Neural cell (in vitro differentiated cells): Measurements from ENCODE around the gene GREM1. TPM values are rescaled to one million over a fixed set of nuclear protein-coding genes. Genes with fewer than 3 reads are reported as not detected.

Experiments used
- H2AFZ ChIP-seq: fragments of 200-600, 300-800 bp; sonication (generic), shearing (Covaris generic); 2 replicates; pipeline ENCODE4 v1.6.0; 2014; ENCODE audit warnings: low read depth, mild to moderate bottlenecking, antibody characterized with exemption, low read length, moderate library complexity
- H3F3A ChIP-seq: fragments of 200-600 bp; shearing (Covaris generic); 2 replicates; pipeline ENCODE4 v1.6.1; 2016; ENCODE audit warnings: mild to moderate bottlenecking, moderate library complexity, mixed read lengths, antibody characterized with exemption, low read length; ENCODE audit not compliant: insufficient read depth, poor library complexity, severe bottlenecking
- H3K27ac ChIP-seq: fragments of 200-600, 300-800 bp; sonication (generic), shearing (Covaris generic); 2 replicates; pipeline ENCODE4 v1.5.1; 2014; ENCODE audit warnings: mild to moderate bottlenecking, low read length, moderate library complexity
- H3K27me3 ChIP-seq: fragments of 300-800, 200-600 bp; sonication (generic), shearing (Covaris generic); 2 replicates; pipeline ENCODE4 v1.6.0; 2014; ENCODE audit warnings: mild to moderate bottlenecking, low read depth, low read length, moderate library complexity; ENCODE audit not compliant: insufficient read depth
- H3K36me3 ChIP-seq: fragments of 300-800, 200-600 bp; sonication (generic), shearing (Covaris generic); 2 replicates; pipeline ENCODE4 v1.5.1; 2014; ENCODE audit warnings: mild to moderate bottlenecking, antibody characterized with exemption, low read length, moderate library complexity; ENCODE audit not compliant: insufficient read depth
- H3K4me2 ChIP-seq: fragments of 300-800, 200-600 bp; sonication (generic), shearing (Covaris generic); 2 replicates; pipeline ENCODE4 v1.6.0; 2014; ENCODE audit warnings: mild to moderate bottlenecking, low read length
- H3K4me3 ChIP-seq: fragments of 300-800, 200-600 bp; sonication (generic), shearing (Covaris generic); 2 replicates; pipeline ENCODE4 v1.5.1; 2014; ENCODE audit warnings: mild to moderate bottlenecking, low read length, moderate library complexity
- H3K79me2 ChIP-seq: fragments of 200-600 bp; shearing (Covaris generic); replicated peaks from 2 replicates; pipeline ENCODE4 v1.6.0; 2014; ENCODE audit warnings: mild to moderate bottlenecking, low read length, moderate library complexity; ENCODE audit not compliant: insufficient read depth
- H3K9ac ChIP-seq: fragments of 300-800, 200-600 bp; sonication (generic), shearing (Covaris generic); 2 replicates; pipeline ENCODE4 v1.6.1; 2016; ENCODE audit warnings: mild to moderate bottlenecking, low read length, mixed read lengths
- H3K9me2 ChIP-seq: fragments of 200-600 bp; shearing (Covaris generic); 2 replicates; pipeline ENCODE4 v1.6.1; 2016; ENCODE audit warnings: mild to moderate bottlenecking, low read length, mixed read lengths; ENCODE audit not compliant: insufficient read depth
- H3K9me3 ChIP-seq: fragments of 200-600, 300-800 bp; sonication (generic), shearing (Covaris generic); 2 replicates; pipeline ENCODE4 v1.6.1; 2016; ENCODE audit warnings: mild to moderate bottlenecking, mixed run types, low read length, moderate library complexity, mixed read lengths
- H4K20me1 ChIP-seq: fragments of 200-600 bp; shearing (Covaris generic); 2 replicates; pipeline ENCODE4 v1.6.1; 2016; ENCODE audit warnings: mild to moderate bottlenecking, mixed run types; ENCODE audit not compliant: insufficient read depth
- CTCF ChIP-seq: fragments of 450-650 bp; IDR thresholded peaks from 2 replicates; pipeline ENCODE4 v1.5.1; 2014; ENCODE audit warnings: antibody characterized with exemption, mild to moderate bottlenecking, moderate library complexity; ENCODE audit not compliant: poor library complexity, severe bottlenecking
- EP300 ChIP-seq: fragments of 450-650 bp; conservative IDR thresholded peaks from 2 replicates; pipeline ENCODE4 v1.6.1; 2014; ENCODE audit warnings: antibody characterized with exemption, mild to moderate bottlenecking, moderate library complexity; ENCODE audit not compliant: poor library complexity, severe bottlenecking
- EZH2 ChIP-seq: fragments of 200-600, 300-800 bp; shearing (Covaris generic), sonication (generic); IDR thresholded peaks from 2 replicates; pipeline ENCODE4 v1.6.1; 2014; ENCODE audit warnings: antibody characterized with exemption, low read length, borderline replicate concordance, mild to moderate bottlenecking; ENCODE audit not compliant: insufficient read depth, poor library complexity, severe bottlenecking
- MXI1 ChIP-seq: fragments of 450-650 bp; conservative IDR thresholded peaks from 2 replicates; pipeline ENCODE4 v1.6.1; 2014; ENCODE audit warnings: antibody characterized with exemption, mild to moderate bottlenecking; ENCODE audit not compliant: poor library complexity, severe bottlenecking
- POLR2AphosphoS5 ChIP-seq: IDR thresholded peaks from 2 replicates; pipeline ENCODE4 v1.6.1; 2012
- RAD21 ChIP-seq: fragments of 450-650 bp; conservative IDR thresholded peaks from 2 replicates; pipeline ENCODE4 v1.6.1; 2014; ENCODE audit warnings: antibody characterized with exemption, mild to moderate bottlenecking, moderate library complexity
- REST ChIP-seq: IDR thresholded peaks from 2 replicates; pipeline ENCODE4 v1.6.1; 2012; ENCODE audit warnings: borderline replicate concordance
- SMC3 ChIP-seq: fragments of 450-650 bp; conservative IDR thresholded peaks from 2 replicates; pipeline ENCODE4 v1.6.1; 2014; ENCODE audit warnings: antibody characterized with exemption, mild to moderate bottlenecking, moderate library complexity; ENCODE audit not compliant: poor library complexity
- TAF1 ChIP-seq: IDR thresholded peaks from 2 replicates; pipeline ENCODE4 v1.6.1; 2012; ENCODE audit warnings: low read depth
- polyA plus RNA-seq: library from polyadenylated mRNA; depleted of rRNA; stranded (reverse); fragments of >200 nt; gene quantifications from 2 replicates; pipeline ENCODE4 v1.2.3, GENCODE V29; 2014

The GREM1 gene
- polyA plus RNA-seq, 1 donor from 2014 or later = 0.16 TPM

GRCh38 chr15:32716216-32716914 is 1.4 kb upstream of the GREM1 start:
- H3K27me3 ChIP-seq = peaks cover 77% of the 10 kb centered on the region
- no peak overlapping the region for H3K27ac ChIP-seq
- no peak for TF ChIP-seq SMC3
- no peak for TF ChIP-seq EP300
- no peak for TF ChIP-seq POLR2AphosphoS5
- no peak for TF ChIP-seq EZH2
- no peak for TF ChIP-seq TAF1
- TF ChIP-seq CTCF = no peak
- no peak for TF ChIP-seq REST
- no peak for TF ChIP-seq RAD21
- no peak for TF ChIP-seq MXI1
- H2AFZ ChIP-seq = no peak overlapping the region
- H3K36me3 ChIP-seq = no peaks in the 10 kb centered on the region
- no peak overlapping the region for H3K4me3 ChIP-seq
- no peaks in the 10 kb centered on the region for H3F3A ChIP-seq
- H3K4me2 ChIP-seq = no peak overlapping the region
- no peaks in the 10 kb centered on the region for H3K9me3 ChIP-seq
- no peaks in the 10 kb centered on the region for H3K79me2 ChIP-seq
- no peaks in the 10 kb centered on the region for H3K9me2 ChIP-seq
- no peaks in the 10 kb centered on the region for H4K20me1 ChIP-seq
- H3K9ac ChIP-seq = no peak overlapping the region

- TF ChIP-seq MXI1 (no peak), EP300 (no peak), CTCF (no peak), REST (no peak), RAD21 (no peak), POLR2AphosphoS5 (no peak), SMC3 (no peak), EZH2 (no peak), TAF1 (no peak)
- Histone ChIP-seq H3K9me2 (no peaks in the 10 kb centered on the region), H4K20me1 (no peaks in the 10 kb centered on the region), H3K79me2 (no peaks in the 10 kb centered on the region), H3K9me3 (no peaks in the 10 kb centered on the region), H3K4me3 (peak overlapping the region; percentile 68), H3F3A (no peaks in the 10 kb centered on the region), H3K4me2 (no peak overlapping the region), H2AFZ (no peak overlapping the region), H3K9ac (peak overlapping the region; percentile 42), H3K36me3 (no peaks in the 10 kb centered on the region), H3K27ac (no peak overlapping the region), H3K27me3 (peaks cover 81% of the 10 kb centered on the region)
Measured at GRCh38 chr15:32716915-32717425, 834 bp upstream of the GREM1 start.
